Hypothalamus (tissue), 51 donors: Measurements from ENCODE around the gene ASXL3.

Experiments used
- DNase-seq, 51 donors: peaks; one replicate each; lab custom pipeline; 2025; lab: John Stamatoyannopoulos, UW

ASXL3 gene

DNA sequence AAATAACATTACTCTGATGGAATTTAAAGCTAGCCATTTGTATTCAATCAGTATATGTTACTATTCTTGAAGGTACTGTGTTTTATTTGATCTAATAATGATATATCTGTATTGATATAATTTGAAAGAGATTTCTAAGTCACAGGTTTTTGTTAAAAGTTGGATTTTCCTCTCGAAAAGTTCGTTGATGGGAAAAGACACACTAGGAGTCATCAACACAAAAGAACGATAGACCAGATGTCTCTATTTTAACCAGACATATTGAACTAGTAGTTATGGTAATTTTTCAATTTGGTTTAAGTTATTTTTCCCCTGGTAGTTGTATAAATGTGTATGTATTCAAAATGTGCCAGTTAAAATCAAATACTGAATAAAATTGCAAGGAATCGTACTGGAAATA, 2.5 kb downstream of the ASXL3 start:
- DNase-seq = no peak

DNA sequence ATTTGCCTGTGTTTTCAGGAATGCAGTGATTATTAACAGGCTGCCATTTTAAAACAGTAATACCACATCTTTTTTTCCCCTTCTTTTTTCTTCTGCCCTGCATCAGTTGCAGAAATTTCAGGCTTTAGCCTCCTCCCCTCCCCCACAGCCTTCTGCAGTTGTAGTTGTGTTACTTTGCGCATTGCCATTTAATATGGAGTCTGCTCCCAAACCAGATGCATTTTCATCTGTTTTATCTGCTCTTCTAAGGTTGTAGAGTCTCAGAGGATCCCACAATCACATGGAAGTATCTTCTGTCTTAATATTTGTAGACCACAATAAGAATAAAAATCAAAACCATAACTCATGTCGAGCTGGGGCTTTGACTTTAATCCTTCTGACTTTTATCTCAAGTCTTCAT, 3.8 kb downstream of the ASXL3 start:
- DNase-seq = peak in 10 of 51 donors; percentile 0 to 76 (median 9)

DNA sequence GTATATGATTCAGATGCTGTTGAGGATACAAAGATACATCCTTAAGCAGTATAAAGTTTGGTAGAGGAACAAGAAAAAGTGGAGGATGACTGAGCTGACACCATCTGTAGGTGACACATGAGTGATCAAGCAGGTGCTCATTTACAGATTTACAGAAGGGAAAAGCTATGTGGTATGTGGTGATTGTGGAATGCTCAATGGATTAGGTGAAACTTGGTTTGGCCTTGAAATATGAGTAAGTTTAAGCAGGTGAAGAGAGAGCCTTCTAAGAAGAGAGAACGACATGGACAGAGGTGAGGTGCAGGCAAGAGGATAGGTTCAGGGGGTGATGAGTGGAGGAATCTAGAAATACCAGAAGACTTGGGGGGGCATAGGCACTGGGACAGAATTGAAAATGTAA, 5.9 kb downstream of the ASXL3 start:
- DNase-seq = peak in 1 of 51 donors; percentile 12

DNA sequence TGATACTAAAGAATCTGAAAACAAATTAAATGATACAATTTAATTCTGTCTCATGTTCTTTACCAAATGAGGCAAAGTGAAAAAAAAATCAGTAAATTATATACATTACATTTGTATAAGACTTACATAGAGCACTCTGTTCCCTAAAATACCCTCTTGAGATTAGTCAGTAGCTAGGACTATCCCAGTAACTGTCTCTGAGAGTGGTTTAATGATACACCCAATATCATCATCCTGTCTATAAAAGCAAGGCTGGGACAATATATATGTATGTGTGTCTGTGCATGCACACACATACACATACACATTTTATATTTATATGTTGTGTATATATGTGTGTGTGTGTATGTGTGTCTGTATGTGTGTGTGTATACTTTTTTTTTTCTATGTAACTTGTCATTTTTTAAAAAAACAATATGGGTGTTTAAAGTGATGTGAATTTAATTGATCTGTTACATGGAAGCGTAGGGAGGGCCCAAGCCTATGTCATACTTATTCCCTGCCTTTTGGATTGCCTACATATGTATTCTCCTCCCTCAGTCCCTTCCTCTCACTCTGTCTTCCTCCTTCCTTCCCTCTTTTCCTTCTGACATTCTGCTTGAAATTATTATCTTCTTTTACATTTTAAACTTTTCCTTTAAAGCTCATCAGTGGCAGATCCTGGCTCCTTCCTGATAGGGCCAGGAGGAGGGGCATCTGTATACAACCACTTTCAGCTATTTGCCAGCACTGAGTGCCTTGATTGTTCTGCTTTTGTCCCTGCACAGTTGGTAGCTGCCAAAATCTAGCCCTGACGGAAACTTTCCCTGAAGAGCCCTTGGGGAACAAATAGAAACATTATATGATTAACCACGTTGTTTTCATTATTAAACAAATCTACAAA, 6.8 kb downstream of the ASXL3 start:
- peak in 16 of 51 donors; percentile 1 to 62 (median 20) for DNase-seq

DNA sequence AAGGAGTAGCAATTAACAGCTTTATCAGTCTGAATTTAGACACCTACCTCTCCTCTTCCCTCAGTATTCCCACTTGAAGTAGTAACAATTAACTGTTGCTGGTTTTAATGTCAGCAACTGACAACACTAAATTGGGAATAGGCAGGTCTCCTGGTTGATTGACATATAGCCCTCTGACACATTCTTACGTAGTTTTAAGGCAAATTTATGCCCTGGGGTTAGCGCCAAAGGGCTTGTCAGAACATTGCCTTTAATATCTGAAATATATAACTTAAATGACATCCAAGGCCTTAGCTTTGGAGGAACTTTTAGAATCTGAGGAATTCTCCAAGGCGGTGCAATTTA, 7.4 kb downstream of the ASXL3 start:
- peak in 1 of 51 donors; percentile 25 for DNase-seq

DNA sequence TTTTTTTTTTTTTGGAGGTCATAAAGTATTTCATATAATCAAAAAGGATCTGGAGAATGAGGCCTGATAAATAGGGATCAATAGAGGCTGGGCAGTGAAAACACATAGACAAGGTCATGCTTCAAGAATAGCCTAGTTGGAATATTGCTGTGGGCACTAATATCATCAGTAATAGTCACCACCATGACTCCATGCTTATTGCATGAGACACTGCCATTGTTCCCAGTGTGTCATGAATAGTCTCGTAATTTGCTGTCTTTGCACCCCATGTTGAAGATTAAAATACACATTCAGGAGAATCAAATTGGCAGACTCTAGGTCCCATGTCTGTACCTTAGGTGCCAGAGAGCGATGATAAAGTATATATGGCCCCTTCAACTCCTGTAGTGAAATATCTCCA, 10.3 kb downstream of the ASXL3 start:
- DNase-seq = no peak

DNA sequence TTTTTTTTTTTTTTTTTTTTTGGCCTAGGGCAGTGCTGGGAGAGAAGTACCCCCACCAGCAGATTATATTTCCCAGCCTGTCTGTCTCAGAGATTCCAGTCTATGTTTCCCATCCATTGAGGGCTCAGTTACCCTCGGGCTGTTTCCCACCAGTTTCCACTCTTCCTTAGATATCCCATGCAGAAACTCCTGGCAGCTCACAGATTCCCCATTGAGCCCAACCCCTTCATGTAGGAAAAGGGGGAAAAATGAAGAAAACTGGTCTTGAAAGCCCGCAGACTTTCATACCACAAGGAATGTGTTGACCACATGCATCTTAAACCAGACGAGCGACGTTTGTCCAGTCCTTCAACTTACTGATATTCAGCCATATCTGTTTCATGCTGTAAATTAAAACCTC, 15.2 kb downstream of the ASXL3 start:
- DNase-seq = no peak

DNA sequence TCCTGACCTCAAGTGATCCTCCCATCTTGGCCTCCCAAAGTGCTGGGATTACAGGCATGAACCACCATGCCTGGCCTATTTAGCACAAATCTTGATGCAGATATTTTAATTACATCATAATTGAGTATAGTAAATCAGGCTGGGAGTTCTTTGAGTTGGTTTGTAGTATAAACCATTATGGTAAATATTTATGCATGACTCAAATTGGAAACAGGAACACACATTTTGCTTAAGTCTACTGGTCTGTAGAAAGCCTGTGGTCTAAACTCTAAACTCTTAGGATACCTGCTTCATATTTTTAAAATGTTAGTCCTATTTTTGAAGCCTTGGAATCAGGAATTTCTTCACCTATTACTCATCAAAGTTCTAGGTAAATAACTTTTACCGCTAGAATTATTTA, 16.8 kb downstream of the ASXL3 start:
- DNase-seq = no peak

DNA sequence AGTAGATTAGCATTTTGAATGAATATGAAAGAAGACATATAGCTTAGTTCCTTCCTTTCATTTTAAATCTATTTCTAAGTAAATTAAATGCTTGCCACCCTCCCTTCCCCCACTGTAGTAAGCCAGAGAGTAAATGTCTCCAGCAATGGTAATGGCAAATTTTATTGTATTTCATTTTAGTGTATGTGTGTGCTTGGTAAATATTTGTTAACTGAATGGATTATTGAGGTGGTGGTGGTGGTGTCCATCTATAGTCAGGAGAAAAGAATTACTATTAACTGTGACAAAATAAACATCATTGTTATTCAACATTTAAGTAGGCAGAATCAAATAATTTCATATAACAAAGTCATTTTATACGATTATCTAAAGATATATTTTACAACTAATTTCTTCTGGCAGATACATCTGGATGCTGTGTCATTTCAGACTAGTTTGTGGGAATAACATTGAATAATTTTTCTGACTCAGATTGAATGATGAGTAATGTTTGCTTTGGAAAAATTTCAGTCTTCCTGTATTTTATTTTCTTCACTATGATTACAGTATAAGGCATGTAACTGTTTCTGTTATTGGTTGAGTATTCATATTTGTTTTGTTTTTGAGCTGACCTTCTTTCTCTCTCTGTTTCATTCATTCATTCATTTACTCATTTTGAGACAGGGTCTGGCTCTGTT, 18.3 kb downstream of the ASXL3 start:
- DNase-seq = no peak

DNA sequence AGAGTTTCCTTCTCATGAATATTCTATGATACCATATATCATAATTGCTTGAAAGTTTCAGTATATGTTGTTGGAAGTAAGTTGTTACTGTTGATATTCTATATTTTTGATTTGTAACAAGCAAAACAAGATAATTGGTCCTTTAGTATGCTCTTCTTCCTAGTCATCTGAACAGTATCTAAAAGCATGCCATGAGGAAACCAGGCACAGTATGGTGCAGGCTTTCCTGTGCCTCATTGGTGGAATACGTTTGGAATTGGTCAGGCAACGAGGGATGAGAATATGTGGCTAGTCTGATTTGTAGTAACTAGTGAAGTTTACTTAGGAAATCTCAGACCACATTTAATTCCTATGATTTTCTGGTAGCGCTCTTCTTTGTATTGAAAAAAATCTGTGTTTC, 22.8 kb downstream of the ASXL3 start:
- no peak for DNase-seq

DNA sequence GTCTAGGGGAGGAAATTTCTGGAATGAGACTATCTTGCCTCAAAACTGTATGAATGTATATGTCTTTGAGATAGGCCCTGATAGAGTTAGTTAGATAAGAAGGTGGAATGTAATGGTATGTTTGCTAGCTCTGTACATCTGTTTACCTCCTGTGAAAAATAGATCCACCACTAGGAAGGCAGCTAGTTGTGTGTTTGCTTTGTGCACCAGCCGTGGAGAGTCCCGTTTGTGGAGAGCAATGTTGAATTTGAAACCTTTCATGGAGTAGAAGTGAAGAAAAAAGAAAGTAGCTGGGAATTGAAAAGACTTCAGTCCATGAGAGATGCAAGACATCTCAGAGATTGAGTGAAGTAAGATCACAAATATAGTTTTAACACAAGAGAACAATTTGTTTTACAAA, 25.4 kb downstream of the ASXL3 start:
- DNase-seq = no peak

DNA sequence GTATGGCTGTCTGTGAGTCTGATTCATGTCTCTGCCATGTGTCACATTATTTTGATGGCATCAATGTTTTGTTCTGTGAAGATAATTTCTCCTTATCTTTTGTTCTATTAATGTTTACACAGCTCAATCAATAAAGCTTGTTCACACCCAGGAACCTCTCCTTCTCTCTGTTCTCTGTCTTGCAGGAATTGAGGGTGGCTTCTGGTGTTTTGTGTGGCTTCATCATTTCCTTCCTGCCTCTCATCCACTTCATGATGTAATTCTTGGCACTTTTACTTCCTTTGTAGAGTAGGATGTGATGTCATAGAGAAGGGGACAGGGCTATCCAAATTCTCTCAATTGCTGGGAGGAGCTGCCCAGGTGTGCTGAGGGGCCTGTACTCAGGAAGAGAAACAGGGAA, 27.2 kb downstream of the ASXL3 start:
- no peak for DNase-seq

DNA sequence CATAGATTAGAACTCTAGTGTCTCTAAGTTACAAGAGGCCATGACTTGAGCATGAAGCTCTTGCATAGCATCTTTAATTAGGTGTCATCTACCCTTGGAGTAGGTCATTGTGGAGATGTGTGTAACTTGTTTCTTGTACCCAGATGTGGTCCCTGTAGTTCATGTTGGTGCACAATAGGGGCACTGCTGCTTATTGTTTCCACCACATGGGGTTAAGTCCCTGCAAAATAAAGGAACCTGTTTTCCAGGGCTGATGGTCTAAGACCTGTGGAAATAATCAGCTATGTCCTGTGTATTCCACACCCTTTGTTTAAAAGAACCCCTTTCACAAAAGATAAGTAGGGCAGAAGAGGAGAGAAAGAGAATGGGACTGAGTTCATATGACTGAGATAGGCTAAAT, 28.6 kb downstream of the ASXL3 start:
- no peak for DNase-seq

DNA sequence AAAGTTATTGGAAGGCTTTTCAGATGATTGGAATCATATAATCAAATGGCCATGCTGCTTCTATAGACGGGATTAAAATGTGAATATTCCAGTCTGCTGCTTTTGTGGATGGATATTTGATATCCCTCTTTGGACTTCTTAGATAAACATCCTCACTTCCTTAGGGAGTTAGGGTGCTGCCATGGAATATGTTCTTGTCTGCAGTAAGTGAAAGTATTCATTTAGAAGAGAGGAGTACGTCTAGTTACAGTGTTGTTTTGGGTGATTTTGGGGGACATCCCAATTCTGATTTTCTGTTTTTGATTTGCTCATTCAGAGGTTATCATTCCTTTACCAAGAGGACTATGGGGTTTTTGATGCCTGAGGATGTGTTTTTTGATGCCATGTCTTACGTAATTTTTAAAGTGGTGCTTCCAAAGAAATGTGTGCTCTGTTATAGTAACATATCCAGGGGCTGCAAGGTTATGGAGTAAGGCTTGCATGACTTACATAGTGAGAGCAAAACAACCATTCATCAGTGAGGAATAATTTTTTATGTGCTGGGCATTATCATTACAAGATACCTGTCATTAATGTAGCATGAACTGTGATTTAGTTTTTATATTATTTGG, 33.6 kb downstream of the ASXL3 start:
- no peak for DNase-seq

DNA sequence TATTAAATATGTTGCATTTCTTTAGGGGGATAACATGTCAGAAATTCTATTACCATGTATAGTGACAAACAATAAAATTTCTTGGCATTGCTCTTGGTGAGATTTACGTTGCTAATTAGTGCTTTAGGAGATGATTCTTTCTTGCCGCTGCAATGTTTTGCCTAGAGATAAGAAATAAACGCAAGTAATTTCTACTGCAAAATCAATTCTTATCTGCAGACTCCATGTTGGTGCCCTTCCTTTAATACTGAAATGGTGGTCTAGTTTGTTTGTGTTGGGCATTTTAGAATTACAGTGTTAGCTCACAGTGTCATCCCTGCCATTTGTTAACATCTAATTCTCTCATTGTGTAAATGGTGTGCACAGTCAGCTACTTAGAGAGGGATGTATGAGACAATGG, 34.6 kb downstream of the ASXL3 start:
- no peak for DNase-seq

DNA sequence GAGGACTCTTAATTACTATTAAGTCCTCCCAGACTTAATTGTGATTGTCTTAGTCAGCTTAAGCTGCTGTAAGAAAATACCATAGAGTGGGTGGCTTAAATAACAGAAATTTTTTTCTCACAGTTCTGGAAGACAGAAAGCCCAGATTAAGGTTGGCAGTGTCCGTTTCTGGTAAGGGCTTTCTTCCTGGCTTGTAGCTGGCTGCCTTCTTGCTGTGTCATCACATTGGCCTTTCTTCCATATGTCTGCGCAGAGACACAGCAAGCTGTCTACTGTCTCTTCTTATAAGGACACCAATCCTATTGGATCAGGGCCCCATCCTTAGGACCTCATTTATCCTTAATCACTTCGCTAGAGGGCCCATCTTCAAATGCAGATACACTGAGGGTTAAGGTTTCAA, 38.5 kb downstream of the ASXL3 start:
- DNase-seq = no peak

DNA sequence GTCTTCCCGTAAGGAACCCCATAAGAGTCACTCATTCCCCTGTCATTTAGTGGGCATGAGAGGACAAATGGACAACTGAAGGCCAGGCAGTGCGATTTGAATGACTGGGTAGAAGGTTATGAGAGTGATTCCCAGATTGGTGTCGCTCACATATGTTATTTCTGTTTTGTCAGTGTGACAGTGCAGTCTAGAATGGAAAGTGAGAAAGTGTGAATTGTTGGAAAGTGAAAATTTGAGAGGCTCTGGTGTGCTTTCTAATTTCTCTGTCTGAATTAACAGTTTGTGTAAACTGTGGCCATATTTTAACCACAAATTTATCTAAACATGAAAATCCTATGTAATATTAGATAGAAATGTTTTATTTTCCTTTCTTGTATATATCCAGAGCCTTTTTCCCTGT, 49.1 kb downstream of the ASXL3 start:
- DNase-seq = no peak

DNA sequence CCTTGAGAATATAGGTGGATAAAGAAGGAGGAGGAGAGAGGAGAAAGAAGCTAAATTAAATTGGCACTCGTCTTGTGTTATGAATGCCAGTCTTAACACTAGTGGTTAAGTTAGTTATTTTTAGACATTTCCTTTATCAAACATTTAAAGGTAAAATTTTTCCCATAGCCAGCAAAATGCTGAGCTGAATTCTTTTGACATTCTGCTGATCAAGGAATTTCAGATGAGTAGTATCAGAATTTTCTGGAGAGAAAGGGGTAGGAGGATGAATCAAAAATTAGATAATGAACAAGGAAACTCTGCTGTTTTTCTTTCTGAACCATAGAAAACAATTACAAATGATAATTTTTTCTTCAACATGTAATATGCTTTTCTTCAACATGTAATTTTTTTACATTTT, 52.5 kb downstream of the ASXL3 start:
- no peak for DNase-seq

DNA sequence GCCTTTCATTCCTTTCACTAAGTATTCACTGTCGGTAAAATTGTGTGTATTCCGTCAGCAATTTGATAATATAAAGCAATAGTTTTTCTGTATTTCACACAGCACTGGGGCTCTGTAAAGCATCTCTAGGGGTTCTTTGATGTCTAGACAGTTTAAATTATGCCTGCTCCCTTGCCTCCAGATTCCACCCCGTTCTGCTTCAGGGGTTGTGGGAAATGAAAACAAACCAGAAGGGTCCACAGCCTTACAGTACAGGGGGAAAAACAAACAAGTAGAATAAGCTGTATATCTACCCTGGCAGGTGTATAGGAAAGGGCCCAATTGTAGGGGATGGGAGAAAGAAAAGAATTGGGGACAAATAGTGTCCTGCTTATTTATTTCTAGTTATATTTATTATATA, 63.1 kb downstream of the ASXL3 start:
- no peak for DNase-seq

DNA sequence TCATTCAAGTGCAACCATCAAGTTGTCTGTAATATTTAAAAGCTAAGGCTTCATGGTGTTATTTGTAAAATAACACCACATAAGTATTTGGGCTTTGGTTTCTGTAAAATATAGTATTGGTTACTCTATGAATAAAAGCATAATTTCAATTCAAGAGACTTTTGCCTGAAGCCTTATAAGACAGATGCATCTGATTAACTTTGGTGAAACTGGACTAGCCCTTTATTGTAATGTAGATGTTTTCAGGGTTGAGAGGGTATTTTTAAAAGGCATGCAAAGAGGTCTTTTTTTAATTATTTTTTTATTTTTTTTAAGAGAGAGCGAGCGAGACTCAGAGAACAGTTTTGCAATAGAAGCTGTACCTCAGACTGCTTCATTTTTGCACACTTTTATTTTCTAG, 66.5 kb downstream of the ASXL3 start:
- no peak for DNase-seq

DNA sequence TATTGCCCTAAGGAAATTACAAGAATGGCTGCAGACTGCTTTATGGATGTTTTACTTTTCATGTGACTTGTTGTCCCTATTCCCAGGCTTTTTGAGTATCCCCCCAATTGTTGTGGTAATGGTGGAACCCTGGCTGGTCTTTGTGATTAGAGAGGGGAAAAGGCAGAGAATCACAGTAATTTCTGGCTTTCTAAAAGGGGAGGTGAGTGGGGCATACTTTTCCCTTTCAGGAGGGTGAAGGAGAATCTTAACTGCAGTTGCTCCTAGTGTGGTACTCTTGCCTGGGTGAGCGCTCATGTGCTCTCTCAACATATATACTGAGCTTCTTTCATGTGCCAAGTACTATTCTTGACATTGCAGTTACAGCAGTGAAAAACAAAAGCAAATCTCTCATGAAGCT, 69.3 kb downstream of the ASXL3 start:
- DNase-seq = no peak

DNA sequence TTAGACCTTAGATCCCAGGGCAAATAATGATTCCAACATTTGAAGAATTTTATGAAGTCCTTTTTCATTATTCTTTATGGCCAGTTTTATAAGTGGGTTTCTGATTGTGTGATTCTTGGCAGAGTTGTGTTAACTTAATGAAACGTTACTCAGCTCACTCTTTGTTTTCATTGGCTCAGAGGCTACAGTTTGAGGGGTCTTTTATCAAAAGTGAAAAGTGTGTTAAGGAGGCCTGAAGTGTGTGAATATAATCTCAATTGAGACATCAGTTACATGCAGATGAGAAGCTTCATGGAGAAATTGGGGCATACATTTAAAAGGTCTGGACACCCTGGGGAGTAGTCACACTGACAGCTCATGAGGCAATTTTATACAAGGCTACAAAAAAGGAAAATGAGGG, 74.6 kb downstream of the ASXL3 start:
- no peak for DNase-seq
